Subcutaneous adipose tissue (tissue), 4 donors: ENCODE measurements around the gene GLIS2. TPM values are rescaled to one million over a fixed set of nuclear protein-coding genes. Genes with fewer than 3 reads are reported as not detected.

ENCODE experiments used
- CTCF ChIP-seq: fragments of 450-650 bp; IDR thresholded peaks from one replicate; pipeline ENCODE4 v1.5.1; 2016; ENCODE audit warnings: low read depth, mild to moderate bottlenecking, control low read depth, antibody characterized with exemption, moderate library complexity
- total RNA-seq, 4 donors: library from RNA; depleted of rRNA; stranded (reverse); fragments of >200 nt; gene quantifications; one replicate each; pipeline ENCODE4 v1.1.0, GENCODE V29; 2016

GLIS2 gene
- total RNA-seq, 4 donors from 2014 or later: 0.85 to 2.1 (median 1.5) TPM

- no peak for TF ChIP-seq CTCF
Observed at GRCh38 chr16:4382795-4383357, 67.0 kb downstream of the GLIS2 start.

- TF ChIP-seq CTCF: no peak
Observed at GRCh38 chr16:4383591-4384444, 68.0 kb downstream of the GLIS2 start.

GRCh38 chr16:4384509-4384942 is 68.7 kb downstream of the GLIS2 start:
- TF ChIP-seq CTCF: no peak

- no peak for TF ChIP-seq CTCF
Observed at GRCh38 chr16:4385066-4385788, 69.4 kb downstream of the GLIS2 start.

- no peak for TF ChIP-seq CTCF
Observed at GRCh38 chr16:4385789-4386450, 70.1 kb downstream of the GLIS2 start.

- TF ChIP-seq CTCF: no peak
Observed at GRCh38 chr16:4386451-4386805, 70.6 kb downstream of the GLIS2 start.
